Bronchial epithelial cell (primary cell): ENCODE results near the gene HSFY2. TPM values are rescaled to one million over a fixed set of nuclear protein-coding genes. Genes with fewer than 3 reads are reported as not detected.
"Not testable (repeated sequence)": the region's sequence is repeated elsewhere in the genome, so short reads cannot be mapped to it uniquely, and the experiment has no call there.

Source experiments
- DNase-seq: peaks from one replicate; pipeline ENCODE4 v3.0.0-alpha.2; 2010; ENCODE audit warnings: low read depth
- FAIRE-seq: peaks from 2 replicates; lab custom pipeline; 2011; peaks lifted over from hg19 to GRCh38; lab: Jason Lieb, UNC
- H3K27me3 ChIP-seq: 2 replicates; pipeline ENCODE4 v1.5.1; 2011; ENCODE audit warnings: low read length; ENCODE audit not compliant: control insufficient read depth, insufficient read depth
- H3K36me3 ChIP-seq: 2 replicates; pipeline ENCODE4 v1.5.1; 2011; ENCODE audit warnings: low read length; ENCODE audit not compliant: control insufficient read depth, insufficient read depth
- H3K4me3 ChIP-seq: 2 replicates; pipeline ENCODE4 v1.5.1; 2011; ENCODE audit warnings: mild to moderate bottlenecking, low read depth, low read length, control low read depth
- total RNA-seq: library from RNA; depleted of rRNA; stranded (reverse); fragments of >200 nt; gene quantifications from 2 replicates; pipeline ENCODE4 v1.2.1, GENCODE V29; 2014

Gene HSFY2, protein sequence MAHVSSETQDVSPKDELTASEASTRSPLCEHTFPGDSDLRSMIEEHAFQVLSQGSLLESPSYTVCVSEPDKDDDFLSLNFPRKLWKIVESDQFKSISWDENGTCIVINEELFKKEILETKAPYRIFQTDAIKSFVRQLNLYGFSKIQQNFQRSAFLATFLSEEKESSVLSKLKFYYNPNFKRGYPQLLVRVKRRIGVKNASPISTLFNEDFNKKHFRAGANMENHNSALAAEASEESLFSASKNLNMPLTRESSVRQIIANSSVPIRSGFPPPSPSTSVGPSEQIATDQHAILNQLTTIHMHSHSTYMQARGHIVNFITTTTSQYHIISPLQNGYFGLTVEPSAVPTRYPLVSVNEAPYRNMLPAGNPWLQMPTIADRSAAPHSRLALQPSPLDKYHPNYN
- total RNA-seq: not detected in 2 replicates

DNA sequence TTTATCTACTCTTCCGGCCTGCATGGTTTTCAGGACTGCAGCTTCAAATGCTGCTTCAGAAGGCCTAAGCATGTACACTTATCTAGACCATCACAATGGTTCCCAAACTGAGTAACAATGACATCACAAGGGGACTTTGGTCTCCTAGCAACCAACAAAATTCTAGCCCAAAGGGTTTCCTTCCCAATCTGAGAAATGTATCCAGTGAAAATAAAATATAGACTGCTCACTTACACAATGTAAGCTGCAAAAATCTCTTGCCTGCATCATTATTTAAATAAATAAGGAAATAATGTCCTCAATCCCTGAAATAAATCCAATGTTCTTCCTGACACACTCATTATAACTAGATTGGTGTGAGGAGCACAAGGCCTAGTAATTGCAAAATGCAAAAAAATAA, at the start of gene HSFY2:
Gene HSFY2 (minus strand): TSS at position 101 of the 400 bp plus-strand sequence. CDS start 117 bp downstream, outside the sequence.
- H3K36me3 ChIP-seq, DNase-seq, H3K4me3 ChIP-seq, FAIRE-seq, H3K27me3 ChIP-seq: not testable (repeated sequence)

DNA sequence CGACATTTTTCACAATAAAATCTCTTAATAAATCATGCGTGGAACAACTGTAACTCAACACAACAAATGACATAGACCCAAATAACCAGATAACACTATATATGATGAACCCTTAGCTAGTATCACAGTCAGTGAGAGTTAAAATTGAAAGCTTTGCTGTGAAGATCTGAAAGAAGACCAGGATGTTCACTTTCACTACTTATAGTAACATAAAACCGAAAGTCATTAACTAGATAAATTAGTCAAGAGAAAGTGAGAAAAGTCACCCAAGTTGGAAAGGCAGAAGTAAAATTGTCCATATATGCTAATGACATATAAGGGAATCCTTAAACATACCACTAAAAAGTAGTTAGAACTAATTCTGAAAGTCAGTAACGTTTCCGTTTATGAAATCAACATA, 42.2 kb upstream of the HSFY2 start:
- DNase-seq, H3K4me3 ChIP-seq, H3K36me3 ChIP-seq, H3K27me3 ChIP-seq, FAIRE-seq: not testable (repeated sequence)

DNA sequence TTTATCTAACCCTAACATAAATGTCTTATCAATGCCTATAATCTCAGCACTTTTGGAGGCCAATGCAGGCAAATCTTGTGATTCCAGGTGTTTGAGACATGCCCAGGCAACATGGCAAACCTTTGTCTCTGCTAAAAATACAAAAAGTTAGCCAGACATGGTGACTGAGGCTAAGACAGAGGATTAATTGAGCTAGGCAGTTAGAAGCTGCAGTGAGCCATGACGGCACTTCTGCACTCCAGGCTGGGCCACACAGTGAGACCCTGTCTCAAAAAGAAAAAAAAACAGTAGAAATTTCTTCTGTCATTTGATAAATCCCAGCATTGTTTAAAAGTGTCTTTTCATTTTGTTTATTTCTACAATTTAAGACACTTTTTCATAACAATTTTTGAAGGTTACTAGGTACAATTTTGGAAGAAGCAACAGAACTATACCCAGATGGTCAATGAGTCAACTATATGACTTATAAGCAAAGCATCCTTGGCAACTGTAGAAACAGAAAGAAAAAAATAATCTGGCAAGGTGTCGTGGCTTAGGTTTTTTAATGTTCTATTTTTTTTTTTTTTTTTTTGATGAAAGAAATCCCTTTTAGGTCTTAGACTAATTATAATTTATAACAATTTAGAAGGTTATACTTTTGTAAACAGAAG, 15.3 kb upstream of the HSFY2 start:
- H3K27me3 ChIP-seq, FAIRE-seq, DNase-seq, H3K36me3 ChIP-seq, H3K4me3 ChIP-seq: not testable (repeated sequence)

DNA sequence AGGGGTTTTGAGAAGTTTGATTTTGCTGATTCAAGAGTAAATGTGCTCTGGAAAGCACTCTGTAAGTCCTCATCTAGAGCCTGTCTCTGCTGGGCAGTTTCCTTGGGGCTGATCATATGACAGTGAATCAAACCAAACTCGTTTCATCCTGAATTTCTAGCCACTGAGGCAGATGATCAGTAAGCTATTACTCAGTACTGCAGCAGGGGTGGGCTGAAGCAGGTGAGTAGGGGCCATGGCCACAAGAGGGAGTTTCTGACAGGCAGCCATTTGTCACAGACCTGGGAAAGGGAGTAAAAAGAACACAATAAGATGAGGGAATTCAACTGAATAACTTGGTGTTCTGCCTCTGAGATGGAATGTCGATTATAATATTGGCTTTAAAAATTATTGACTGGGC, 19.5 kb downstream of the HSFY2 start:
- not testable (repeated sequence) for DNase-seq, H3K4me3 ChIP-seq, H3K36me3 ChIP-seq, H3K27me3 ChIP-seq, FAIRE-seq

DNA sequence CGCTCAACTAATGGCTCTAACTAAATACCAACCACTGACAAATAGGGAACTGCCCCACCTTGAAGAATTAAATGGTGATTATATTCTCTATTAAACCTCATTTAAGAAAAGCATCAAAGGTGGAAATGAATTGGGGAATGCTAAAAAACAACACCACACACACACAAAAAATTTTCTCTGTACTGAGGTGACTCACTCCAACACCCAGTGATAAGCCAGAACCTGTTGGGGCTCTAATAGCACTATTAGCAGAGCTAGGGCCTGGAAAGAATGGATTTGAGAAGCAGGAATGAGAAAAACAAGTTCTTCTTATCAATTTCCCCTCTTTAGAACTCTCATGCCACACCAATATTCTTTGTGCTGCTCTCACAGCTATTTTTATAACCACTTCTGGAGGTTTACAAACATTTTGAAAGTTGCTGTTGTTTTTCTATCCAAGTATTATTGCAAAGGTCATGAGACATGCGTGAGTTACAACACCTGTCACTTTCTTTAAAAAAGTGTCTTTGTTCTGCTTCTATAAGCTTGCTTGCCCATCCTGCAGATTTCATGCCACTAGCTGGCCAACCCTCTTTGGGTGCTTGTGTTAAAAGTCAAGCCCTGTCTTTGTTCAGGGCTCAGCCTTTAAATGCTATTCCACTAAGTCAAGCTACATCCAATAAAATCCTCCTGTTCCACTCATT, 20.3 kb downstream of the HSFY2 start:
- not testable (repeated sequence) for FAIRE-seq, H3K36me3 ChIP-seq, DNase-seq, H3K4me3 ChIP-seq, H3K27me3 ChIP-seq

DNA sequence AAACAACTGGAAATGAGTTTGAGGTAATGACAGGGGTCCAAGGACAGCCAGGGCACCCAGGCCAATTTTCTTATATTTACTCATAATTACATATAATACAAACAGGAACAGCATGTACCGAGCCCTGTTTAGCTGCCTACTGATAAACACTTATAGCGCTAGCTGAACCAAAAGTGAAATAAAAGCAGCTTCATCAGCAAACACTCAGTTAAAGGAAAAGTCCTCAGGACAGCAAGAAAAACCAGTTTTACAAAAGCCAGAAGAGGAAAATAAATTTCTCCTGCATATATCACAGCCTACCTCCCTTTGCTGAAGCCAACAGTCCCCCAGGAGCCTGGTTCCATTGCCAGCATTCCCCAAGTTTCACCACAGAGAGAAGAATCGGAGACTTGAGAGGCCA, 49.8 kb downstream of the HSFY2 start:
- H3K36me3 ChIP-seq, DNase-seq, FAIRE-seq, H3K4me3 ChIP-seq, H3K27me3 ChIP-seq: not testable (repeated sequence)

Other genes starting within 250 kb of the HSFY2 start
- gene HSFY1, start 227.0 kb downstream of the HSFY2 start, total RNA-seq: not detected in 2 replicates